HG02763 (cell line): Measurements from ENCODE around the gene PITX3.
"Not testable (repeated sequence)": the region's sequence is repeated elsewhere in the genome, so short reads cannot be mapped to it uniquely, and the experiment has no call there.

Experiments used
- ATAC-seq: cut with Tn5 transposase; IDR thresholded peaks from one replicate; pipeline ENCODE4 v1.9.1; 2021; ENCODE audit warnings: mild to moderate bottlenecking, moderate library complexity; ENCODE audit not compliant: unreplicated experiment

Gene PITX3

GRCh38 chr10:102229810-102230263 is 11.5 kb downstream of the PITX3 start:
- ATAC-seq, result peak; percentile 41

- ATAC-seq, result no peak
These were observed 14.3 kb downstream of the PITX3 start for GRCh38 chr10:102227050-102227449.

- ATAC-seq, result no peak
These were observed 14.8 kb downstream of the PITX3 start for GRCh38 chr10:102226542-102226870.

GRCh38 chr10:102225646-102226541 is 15.4 kb downstream of the PITX3 start, which contains the start of gene ELOVL3:
Gene ELOVL3, plus strand, starts transcription at chr10:102226299. Its CDS starts 250 bp downstream, at chr10:102226549.
- ATAC-seq, result peak; percentile 77

GRCh38 chr10:102222797-102223196 is 18.5 kb downstream of the PITX3 start:
- ATAC-seq, result no peak

GRCh38 chr10:102220612-102221011 is 20.7 kb downstream of the PITX3 start:
- no peak for ATAC-seq

- ATAC-seq, result no peak
These were observed 21.9 kb downstream of the PITX3 start for GRCh38 chr10:102219370-102219769.

GRCh38 chr10:102213599-102213998 is 27.7 kb downstream of the PITX3 start:
- not testable (repeated sequence) for ATAC-seq

- no peak for ATAC-seq
These were observed 29.6 kb downstream of the PITX3 start for GRCh38 chr10:102211615-102212299.

- ATAC-seq, result no peak
These were observed 32.8 kb downstream of the PITX3 start for GRCh38 chr10:102208311-102209035.

GRCh38 chr10:102202386-102202785 is 38.9 kb downstream of the PITX3 start:
- no peak for ATAC-seq

- ATAC-seq, result no peak
These were observed 40.3 kb downstream of the PITX3 start for GRCh38 chr10:102200751-102201640.

GRCh38 chr10:102198027-102198426 is 43.3 kb downstream of the PITX3 start:
- no peak for ATAC-seq

GRCh38 chr10:102196893-102197292 is 44.4 kb downstream of the PITX3 start:
- ATAC-seq, result no peak

GRCh38 chr10:102195296-102195870 is 45.9 kb downstream of the PITX3 start:
- ATAC-seq, result no peak

- no peak for ATAC-seq
These were observed 49.4 kb downstream of the PITX3 start for GRCh38 chr10:102191956-102192355.

GRCh38 chr10:102188941-102189898 is 52.1 kb downstream of the PITX3 start:
- ATAC-seq, result not testable (repeated sequence)

GRCh38 chr10:102188298-102188940 is 52.9 kb downstream of the PITX3 start:
- ATAC-seq, result no peak
